GM10266 (cell line): ENCODE data around the gene TGM3.

Source experiments
- DNase-seq: peaks from one replicate; pipeline ENCODE4 v3.0.0; 2012; ENCODE audit errors: extremely low spot score
- CTCF ChIP-seq: IDR thresholded peaks from 2 replicates; pipeline ENCODE4 v1.5.1; 2012; ENCODE audit warnings: mild to moderate bottlenecking, low read depth; ENCODE audit not compliant: control insufficient read depth, insufficient read depth; ENCODE audit errors: missing control alignments

The TGM3 gene

GRCh38 chr20:2305479-2305878 is 9.7 kb downstream of the TGM3 start:
- DNase-seq, result no peak
- TF ChIP-seq CTCF, result no peak

- no peak for TF ChIP-seq CTCF
- no peak for DNase-seq
These were observed 10.1 kb downstream of the TGM3 start for GRCh38 chr20:2305946-2306345.

- TF ChIP-seq CTCF, result no peak
These were observed 11.3 kb downstream of the TGM3 start for GRCh38 chr20:2307136-2307535.

GRCh38 chr20:2311329-2311728 is 15.5 kb downstream of the TGM3 start:
- TF ChIP-seq CTCF, result no peak
- DNase-seq, result no peak

More at GRCh38 chr20:2307136-2307535, 11.3 kb downstream of the TGM3 start:
- DNase-seq, result no peak

GRCh38 chr20:2312876-2313275 is 17.1 kb downstream of the TGM3 start:
- TF ChIP-seq CTCF, result no peak
- no peak for DNase-seq

- no peak for DNase-seq
- no peak for TF ChIP-seq CTCF
These were observed 17.5 kb downstream of the TGM3 start for GRCh38 chr20:2313316-2313715.

GRCh38 chr20:2314759-2315439 is 19.1 kb downstream of the TGM3 start:
- no peak for DNase-seq

More at GRCh38 chr20:2314759-2315439, 19.1 kb downstream of the TGM3 start:
- TF ChIP-seq CTCF, result no peak
